ENCODE measurements around the gene ZNF473.
A peak's percentile ranks its signal among the peaks of the same experiment; 100 is the strongest.

Gene ZNF473

GRCh38 chr19:50025794-50026549, at the start of gene ZNF473:
TSS of gene ZNF473 (plus strand) at chr19:50026005. CDS start at chr19:50031083, 5,078 bp downstream.
- peak; percentile 80 to 84 for DNase-seq (ENCODE audit: low read depth in 2 of 2)

DNA sequence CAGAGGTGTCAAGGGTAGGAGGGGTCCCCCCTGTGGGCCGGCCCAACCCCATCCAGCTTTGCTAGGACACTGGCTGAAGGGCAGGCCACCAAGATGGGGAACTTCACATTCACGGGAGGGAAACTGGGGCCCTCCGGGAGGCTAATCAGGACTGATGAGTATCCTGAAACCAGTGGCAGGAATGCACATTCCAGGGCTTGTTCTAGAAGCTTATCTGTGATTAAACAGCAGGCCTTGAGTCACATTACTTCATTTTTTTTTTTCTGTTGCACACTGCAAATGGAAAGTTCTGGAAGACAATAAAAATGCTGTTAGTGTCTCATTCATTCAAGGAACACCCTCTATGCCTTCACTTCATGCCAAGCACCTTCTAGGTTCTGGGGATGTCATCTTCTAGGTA, 49.3 kb upstream of the ZNF473 start:
- no peak for DNase-seq (ENCODE audit: low read depth in 2 of 2)

- DNase-seq (ENCODE audit: low read depth in 2 of 2) = no peak
Measured at GRCh38 chr19:49977076-49977475, 48.7 kb upstream of the ZNF473 start.

DNA sequence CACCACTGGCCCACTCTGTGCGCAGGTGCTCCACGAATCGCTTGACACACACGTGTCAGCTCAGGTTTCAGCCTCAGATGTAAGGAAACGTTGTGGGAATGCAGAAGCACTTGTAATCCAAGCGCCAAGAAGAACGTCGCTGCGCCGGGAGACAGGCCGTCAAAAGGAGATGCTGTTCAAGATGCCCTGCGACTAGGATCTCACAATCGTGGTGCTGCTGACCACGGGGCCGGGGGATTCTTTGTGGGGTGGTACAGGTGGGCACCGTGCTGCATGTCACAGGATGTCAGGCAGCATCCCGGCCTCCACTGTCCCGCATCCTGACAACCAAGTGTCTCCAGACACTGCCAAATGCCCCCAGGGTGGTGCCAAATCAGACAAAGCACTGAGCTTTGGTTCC, 47.9 kb upstream of the ZNF473 start:
- DNase-seq (ENCODE audit: low read depth in 2 of 2) = no peak

GRCh38 chr19:49978324-49978723, 47.5 kb upstream of the ZNF473 start:
- DNase-seq (ENCODE audit: low read depth in 2 of 2) = no peak

DNA sequence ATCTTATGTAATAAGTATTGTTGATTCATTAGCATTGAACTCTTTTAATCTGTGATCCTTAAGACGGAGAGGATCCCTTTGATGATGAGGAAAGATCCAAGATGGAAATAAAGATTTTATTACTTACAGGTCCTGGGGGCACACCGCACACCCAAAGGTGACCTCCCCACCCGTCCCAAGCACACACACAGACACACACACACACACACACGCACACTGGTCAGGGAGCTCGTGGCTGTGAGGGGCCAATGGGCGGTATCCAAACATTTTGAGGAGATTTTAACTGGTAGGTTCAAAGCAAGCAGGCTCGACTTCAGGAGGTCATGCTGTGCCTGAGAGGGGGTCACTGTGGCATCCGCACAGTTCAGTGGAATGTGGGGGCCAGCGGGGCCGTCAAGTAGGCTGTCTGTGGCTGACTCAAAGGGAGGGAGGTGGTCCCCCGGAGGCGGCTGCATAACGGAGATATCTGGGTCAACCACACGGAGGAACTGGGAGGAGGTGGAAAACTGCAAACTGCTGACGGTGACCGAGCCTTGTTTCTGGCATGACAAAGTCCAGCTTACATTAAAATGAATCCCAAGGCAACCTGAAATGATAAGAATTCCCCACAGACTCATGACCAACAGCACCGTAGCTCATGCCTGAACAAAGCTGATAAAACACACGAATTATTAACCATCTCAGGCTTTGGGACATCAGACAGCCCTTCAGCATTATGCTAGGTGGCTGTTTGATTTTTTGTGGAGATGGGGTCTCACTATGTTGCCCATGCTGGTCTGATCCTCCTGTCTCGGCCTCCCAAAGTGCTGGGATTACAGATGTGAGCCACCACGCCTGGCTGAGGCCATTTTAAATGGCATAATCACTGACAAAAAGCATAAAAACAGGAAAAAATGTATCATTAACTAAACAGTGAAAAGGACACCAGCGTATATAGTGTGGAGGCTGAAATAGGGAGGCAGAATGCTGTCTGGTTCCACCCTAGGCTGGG, 43.9 kb upstream of the ZNF473 start:
- DNase-seq (ENCODE audit: low read depth in 2 of 2) = no peak

DNA sequence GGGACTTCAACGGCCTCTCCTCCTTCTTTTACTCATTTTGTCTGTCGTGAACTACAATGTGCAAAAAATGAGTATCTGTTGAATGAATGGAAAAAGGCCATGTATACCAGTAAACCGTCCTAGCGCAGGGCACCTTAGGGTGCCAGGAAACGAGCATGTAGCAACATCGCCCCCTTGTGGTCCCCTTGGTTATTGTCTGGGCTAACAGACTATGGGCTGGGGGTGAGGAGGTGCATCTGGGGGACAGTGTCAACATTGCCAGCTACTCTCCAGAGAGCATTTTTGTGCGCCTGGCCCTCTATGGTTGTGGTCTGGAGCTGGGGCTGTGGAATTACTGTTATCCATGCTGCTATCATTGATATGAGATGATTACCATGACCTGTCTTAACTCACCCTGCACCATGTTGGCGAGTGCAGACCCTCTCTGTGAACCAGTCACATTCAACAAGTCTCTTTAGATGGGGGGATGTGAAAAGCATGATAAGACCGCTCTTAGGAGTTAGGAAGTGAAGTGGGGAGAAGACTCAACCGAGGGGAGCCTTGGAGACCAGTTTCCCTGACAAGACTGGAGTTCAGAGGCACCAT, 42.1 kb upstream of the ZNF473 start:
- peak; percentile 77 to 82 for DNase-seq (ENCODE audit: low read depth in 2 of 2)

GRCh38 chr19:49984491-49984890, 41.3 kb upstream of the ZNF473 start:
- DNase-seq (ENCODE audit: low read depth in 2 of 2) = no peak

- no peak for DNase-seq (ENCODE audit: low read depth in 2 of 2)
Measured at GRCh38 chr19:49985871-49986270, 39.9 kb upstream of the ZNF473 start.

- no peak for DNase-seq (ENCODE audit: low read depth in 2 of 2)
Measured at GRCh38 chr19:49986354-49986753, 39.5 kb upstream of the ZNF473 start.

DNA sequence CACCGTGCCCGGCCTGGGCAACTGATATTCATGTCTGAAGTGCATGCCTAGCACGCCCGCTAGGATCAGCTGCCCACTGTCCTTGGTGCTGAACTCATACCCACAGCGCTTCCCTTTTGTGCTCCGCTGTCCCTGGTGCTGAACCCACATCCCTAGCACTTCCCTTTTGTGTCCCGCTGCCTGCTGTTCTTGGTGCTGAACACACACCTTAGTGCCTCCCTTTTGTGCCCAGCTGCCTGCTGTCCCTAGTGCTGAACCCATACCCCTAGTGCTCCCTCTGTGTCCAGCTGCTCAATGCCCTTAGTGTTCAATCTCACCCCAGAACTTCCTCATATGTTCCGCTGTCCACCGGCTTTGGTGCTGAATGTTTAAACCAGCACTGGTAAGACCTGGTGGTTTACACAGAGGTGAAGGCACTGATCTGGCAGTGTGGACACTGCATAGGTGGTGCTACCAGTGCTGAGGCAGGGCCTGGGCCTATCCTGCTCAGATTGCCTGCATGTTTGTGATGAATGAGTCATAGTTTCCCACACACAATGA, 38.6 kb upstream of the ZNF473 start:
- peak; percentile 45 to 56 for DNase-seq (ENCODE audit: low read depth in 2 of 2)

- no peak for DNase-seq (ENCODE audit: low read depth in 2 of 2)
Measured at GRCh38 chr19:49988007-49988406, 37.8 kb upstream of the ZNF473 start.

GRCh38 chr19:49988433-49988832, 37.4 kb upstream of the ZNF473 start:
- DNase-seq (ENCODE audit: low read depth in 2 of 2) = no peak

- DNase-seq (ENCODE audit: low read depth in 2 of 2) = no peak
Measured at GRCh38 chr19:49997709-49998108, 28.1 kb upstream of the ZNF473 start.

DNA sequence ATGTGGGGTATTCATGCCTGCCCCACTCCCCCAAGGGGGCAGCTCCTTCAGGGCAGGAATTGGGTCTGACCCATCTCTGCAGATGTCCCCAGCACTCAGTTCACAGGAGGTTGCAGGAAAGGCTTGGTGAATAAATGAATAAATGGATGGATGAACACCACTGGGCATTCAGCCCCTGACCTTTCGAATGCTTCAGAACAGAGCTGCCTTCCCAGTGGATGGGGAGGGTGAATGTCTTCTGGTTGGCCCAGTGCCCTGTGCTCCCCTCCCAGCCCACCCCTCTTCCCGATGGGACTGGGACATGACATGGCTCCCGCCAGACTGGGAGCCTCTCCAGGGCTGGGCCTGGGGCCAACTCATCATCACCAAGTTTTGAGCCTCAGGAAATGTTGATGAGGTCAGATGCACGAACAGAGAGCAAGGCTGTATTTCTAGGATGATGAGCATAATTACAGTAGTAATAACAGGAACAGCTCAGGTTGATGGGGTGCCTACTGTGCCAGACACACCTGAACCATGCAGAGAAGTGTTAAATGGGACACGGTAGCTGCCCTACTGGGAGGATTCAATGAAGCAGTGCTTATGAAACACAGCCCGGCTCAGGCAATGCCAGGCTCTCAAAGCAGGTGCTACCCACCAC, 26.3 kb upstream of the ZNF473 start:
- no peak for DNase-seq (ENCODE audit: low read depth in 2 of 2)

DNA sequence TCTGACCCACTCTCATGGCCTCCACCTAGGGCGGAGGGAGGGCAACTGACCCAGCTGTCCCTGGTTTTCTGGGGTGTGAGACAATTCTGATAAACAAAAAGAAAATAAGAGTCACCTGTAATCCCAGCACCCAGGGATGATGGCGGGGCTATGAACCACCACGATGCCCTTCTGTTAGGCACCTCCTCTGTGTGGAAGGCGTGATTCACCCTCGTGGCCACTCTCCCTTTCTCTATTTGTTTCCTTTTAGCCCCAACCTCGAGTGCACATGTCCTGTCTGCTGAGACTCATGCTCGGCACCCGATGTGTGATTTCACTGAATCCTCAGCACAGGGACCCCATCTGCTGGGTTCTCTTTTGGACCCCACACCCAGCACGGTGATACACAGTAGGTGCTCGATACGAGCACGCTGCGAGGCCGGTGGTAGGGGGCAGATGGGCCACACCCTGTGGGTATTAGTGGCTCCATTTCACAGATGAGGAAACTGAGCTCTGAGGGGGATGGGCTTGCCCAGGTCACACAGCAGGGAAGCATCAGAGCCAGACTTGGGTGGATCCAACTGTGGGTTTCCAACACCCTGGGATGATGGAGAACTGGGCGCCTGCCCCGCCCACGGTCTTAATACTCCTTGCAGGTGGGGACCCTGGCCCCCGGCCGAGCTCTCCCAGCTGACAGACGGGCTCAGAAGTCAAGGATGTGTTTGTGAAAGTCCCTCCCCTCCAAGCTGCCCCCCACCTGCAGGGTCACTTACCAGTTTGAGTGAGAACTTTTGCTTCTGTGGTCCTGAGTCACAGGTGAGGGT, 25.6 kb upstream of the ZNF473 start:
- no peak for DNase-seq (ENCODE audit: low read depth in 2 of 2)

DNA sequence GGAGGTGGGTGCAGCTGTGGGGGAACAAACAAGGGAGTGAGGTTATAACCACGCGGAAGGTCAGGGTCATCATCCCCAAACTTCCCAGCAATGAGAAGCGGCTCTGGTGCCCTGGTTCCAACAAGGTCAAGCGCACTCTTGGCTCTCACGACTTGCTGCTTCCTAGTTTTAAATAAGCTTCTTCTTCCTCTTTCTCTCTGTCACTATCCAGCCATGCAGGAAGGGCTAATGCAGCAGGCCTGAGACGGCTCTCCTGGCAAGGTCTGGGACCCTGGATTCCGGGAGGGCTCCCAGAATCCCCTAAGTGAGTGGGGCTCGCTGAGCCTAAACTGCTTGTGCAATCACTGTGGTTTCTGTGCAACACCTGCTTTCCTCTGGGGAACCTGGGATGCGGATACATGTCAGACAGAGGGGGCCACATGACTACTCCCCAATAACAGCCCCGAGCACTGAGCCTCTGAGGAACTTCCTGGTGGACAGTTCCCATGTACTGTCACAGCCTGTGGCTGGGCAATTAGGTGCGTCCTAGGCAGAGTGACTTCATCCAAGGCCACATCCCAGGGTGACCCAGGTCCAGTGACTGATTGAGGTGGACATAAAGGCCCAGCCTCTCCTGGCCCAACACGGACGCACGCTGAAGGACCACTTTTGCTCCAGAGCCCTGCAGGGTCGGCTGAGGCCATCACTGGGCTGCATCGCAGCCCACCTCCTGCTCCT, 24.8 kb upstream of the ZNF473 start:
- DNase-seq (ENCODE audit: low read depth in 2 of 2) = no peak

- no peak for DNase-seq (ENCODE audit: low read depth in 2 of 2)
Measured at GRCh38 chr19:50001775-50002174, 24.0 kb upstream of the ZNF473 start.

DNA sequence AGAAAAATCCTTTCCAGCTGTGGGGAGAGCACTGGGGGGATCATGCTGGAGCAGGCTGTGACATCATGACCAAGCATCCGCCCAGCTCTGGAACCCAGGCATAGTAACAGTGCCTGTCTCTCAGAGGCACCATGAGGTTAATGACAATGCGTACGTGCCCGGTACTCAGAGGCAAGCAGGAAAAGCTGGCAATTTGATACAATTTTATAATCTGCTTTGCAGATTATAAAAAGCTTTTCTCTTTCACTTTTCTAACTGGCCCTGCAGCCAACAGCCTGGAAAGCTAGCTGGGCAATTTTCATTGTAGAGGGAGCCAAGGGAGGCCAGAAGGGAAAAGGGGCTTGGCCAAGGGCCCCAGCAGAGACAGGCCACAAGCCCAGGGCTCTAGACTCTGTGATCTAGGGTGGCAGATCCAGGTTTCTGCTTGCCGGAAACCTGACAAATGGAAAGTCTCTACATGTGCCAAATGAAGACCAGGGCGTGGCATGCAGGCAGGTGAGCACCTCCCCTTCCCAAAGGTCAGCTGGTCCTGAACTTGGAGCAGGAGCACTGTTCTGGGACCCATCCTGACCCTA, 23.3 kb upstream of the ZNF473 start:
- DNase-seq (ENCODE audit: low read depth in 2 of 2) = no peak
